HepG2 (cell line): ENCODE measurements around the gene SLC16A3. TPM values are rescaled to one million over a fixed set of nuclear protein-coding genes. Genes with fewer than 3 reads are reported as not detected.
A peak's percentile ranks its signal among the peaks of the same experiment; 100 is the strongest.

ENCODE experiments used
- ADNP ChIP-seq: sonication (generic); formaldehyde crosslinking; IDR thresholded peaks from 2 replicates; pipeline ENCODE4 v1.4.0; 2020; ENCODE audit warnings: missing genetic modification reagents
- ARNT ChIP-seq: fragments of 450-650 bp; IDR thresholded peaks from 2 replicates; pipeline ENCODE4 v1.6.1; 2017
- ATRX ChIP-seq: sonication (generic); formaldehyde crosslinking; IDR thresholded peaks from 2 replicates; pipeline ENCODE4 v1.4.0; 2020; ENCODE audit warnings: missing genetic modification reagents, borderline replicate concordance
- BATF2 ChIP-seq: sonication (generic); formaldehyde crosslinking; IDR thresholded peaks from 2 replicates; pipeline ENCODE4 v1.8.0; 2022; ENCODE audit warnings: mild to moderate bottlenecking, missing genetic modification reagents, moderate library complexity
- E2F1 ChIP-seq: sonication (generic); formaldehyde crosslinking; IDR thresholded peaks from 2 replicates; pipeline ENCODE4 v1.5.0; 2020; ENCODE audit warnings: missing genetic modification reagents
- MEF2D ChIP-seq: sonication (generic); formaldehyde crosslinking; IDR thresholded peaks from 2 replicates; pipeline ENCODE4 v1.5.1; 2020; ENCODE audit warnings: mild to moderate bottlenecking, missing genetic modification reagents
- MLXIP ChIP-seq: sonication (generic); formaldehyde crosslinking; IDR thresholded peaks from 2 replicates; pipeline ENCODE4 v1.9.0; 2021; ENCODE audit warnings: missing genetic modification reagents, borderline replicate concordance
- NR2C2 ChIP-seq: sonication (generic); formaldehyde crosslinking; IDR thresholded peaks from 2 replicates; pipeline ENCODE4 v1.4.0; 2020; ENCODE audit warnings: missing genetic modification reagents, mild to moderate bottlenecking, moderate library complexity, borderline replicate concordance
- PTBP1 ChIP-seq: fragments of 200-400 bp; formaldehyde crosslinking; IDR thresholded peaks from 2 replicates; pipeline ENCODE4 v1.6.1; 2018; ENCODE audit warnings: low read length, low read depth; ENCODE audit not compliant: poor library complexity, severe bottlenecking
- RBAK ChIP-seq: sonication (generic); formaldehyde crosslinking; IDR thresholded peaks from 2 replicates; pipeline ENCODE4 v1.5.1; 2020; ENCODE audit warnings: mild to moderate bottlenecking, missing genetic modification reagents
- SALL1 ChIP-seq: sonication (generic); formaldehyde crosslinking; IDR thresholded peaks from 2 replicates; pipeline ENCODE4 v1.8.0; 2022; ENCODE audit warnings: mild to moderate bottlenecking, missing genetic modification reagents
- SKI ChIP-seq: fragments of 450-650 bp; IDR thresholded peaks from one replicate; pipeline ENCODE4 v1.6.1; 2018; ENCODE audit warnings: mild to moderate bottlenecking; ENCODE audit not compliant: partially characterized antibody
- SMAD3 ChIP-seq: sonication (generic); formaldehyde crosslinking; IDR thresholded peaks from 2 replicates; pipeline ENCODE4 v1.4.0; 2020; ENCODE audit warnings: missing genetic modification reagents
- TBL1XR1 ChIP-seq: fragments of 150-350 bp; IDR thresholded peaks from 2 replicates; pipeline ENCODE4 v1.6.1; 2014; ENCODE audit warnings: borderline replicate concordance, low read length; ENCODE audit not compliant: partially characterized antibody
- YY1 ChIP-seq: IDR thresholded peaks from 2 replicates; pipeline ENCODE4 v1.6.1; 2011; ENCODE audit warnings: low read length, low read depth, moderate library complexity, mild to moderate bottlenecking; ENCODE audit not compliant: insufficient read depth, insufficient replicate concordance
- ZBTB44 ChIP-seq: sonication (generic); formaldehyde crosslinking; IDR thresholded peaks from 2 replicates; pipeline ENCODE4 v1.4.0; 2020; ENCODE audit warnings: missing genetic modification reagents
- ZNF331 ChIP-seq: sonication (generic); formaldehyde crosslinking; IDR thresholded peaks from 2 replicates; pipeline ENCODE4 v1.4.0; 2020; ENCODE audit warnings: missing genetic modification reagents
- ZNF430 ChIP-seq: sonication (generic); formaldehyde crosslinking; IDR thresholded peaks from 2 replicates; pipeline ENCODE4 v1.9.0; 2021; ENCODE audit warnings: mild to moderate bottlenecking, missing genetic modification reagents
- ZNF709 ChIP-seq: sonication (generic); formaldehyde crosslinking; IDR thresholded peaks from 2 replicates; pipeline ENCODE4 v1.5.0; 2020; ENCODE audit warnings: mild to moderate bottlenecking, missing genetic modification reagents
- ZNF772 ChIP-seq: sonication (generic); formaldehyde crosslinking; IDR thresholded peaks from 2 replicates; pipeline ENCODE4 v1.5.0; 2020; ENCODE audit warnings: mild to moderate bottlenecking, missing genetic modification reagents
- polyA plus RNA-seq, 8 experiments: library from polyadenylated mRNA; depleted of rRNA in 3 of 8; stranded (reverse) in 7 of 8; unstranded in 1 of 8; fragments of >200 nt; fragmentation: Illumina TruSeq in 4 of 8; extraction: Trizol in 4 of 8; gene quantifications; 2 replicates each; pipeline versions ENCODE4 v1.2.1 to v1.2.3, GENCODE V29; 2011 to 2016; ENCODE audit warnings: low read depth in 4 of 8, missing spikeins in 1 of 8, mixed read lengths in 1 of 8; ENCODE audit not compliant: insufficient read depth in 1 of 8
- total RNA-seq, 5 experiments: library from RNA; depleted of rRNA; stranded (reverse); fragments of >200 nt; fragmentation: Illumina TruSeq; extraction: Trizol; gene quantifications; 2 replicates each; pipeline ENCODE4 v1.2.3, GENCODE V29; 2016; ENCODE audit warnings: low read depth in 1 of 5
- TF ChIP-seq, protein P1 (sequence below): sonication (generic); formaldehyde crosslinking; IDR thresholded peaks from 2 replicates; pipeline ENCODE4 v1.4.0; 2020; ENCODE audit warnings: missing genetic modification reagents

SLC16A3 gene
- total and polyA plus RNA-seq, 2 of the 13 experiments (the other 11 are each of a cell fraction or from before 2014, with no cell fraction given) = 242 to 349 TPM

- TF ChIP-seq, protein P1, sequence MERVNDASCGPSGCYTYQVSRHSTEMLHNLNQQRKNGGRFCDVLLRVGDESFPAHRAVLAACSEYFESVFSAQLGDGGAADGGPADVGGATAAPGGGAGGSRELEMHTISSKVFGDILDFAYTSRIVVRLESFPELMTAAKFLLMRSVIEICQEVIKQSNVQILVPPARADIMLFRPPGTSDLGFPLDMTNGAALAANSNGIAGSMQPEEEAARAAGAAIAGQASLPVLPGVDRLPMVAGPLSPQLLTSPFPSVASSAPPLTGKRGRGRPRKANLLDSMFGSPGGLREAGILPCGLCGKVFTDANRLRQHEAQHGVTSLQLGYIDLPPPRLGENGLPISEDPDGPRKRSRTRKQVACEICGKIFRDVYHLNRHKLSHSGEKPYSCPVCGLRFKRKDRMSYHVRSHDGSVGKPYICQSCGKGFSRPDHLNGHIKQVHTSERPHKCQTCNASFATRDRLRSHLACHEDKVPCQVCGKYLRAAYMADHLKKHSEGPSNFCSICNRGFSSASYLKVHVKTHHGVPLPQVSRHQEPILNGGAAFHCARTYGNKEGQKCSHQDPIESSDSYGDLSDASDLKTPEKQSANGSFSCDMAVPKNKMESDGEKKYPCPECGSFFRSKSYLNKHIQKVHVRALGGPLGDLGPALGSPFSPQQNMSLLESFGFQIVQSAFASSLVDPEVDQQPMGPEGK (CRISPR knock-in tag) = peak; percentile 67
- TF ChIP-seq SKI (no peak), ZBTB44 (CRISPR knock-in tag) (no peak), BATF2 (peak; percentile 64), ZNF430 (CRISPR knock-in tag) (peak; percentile 84; the same call in 1 of the 2 replicates), MEF2D (CRISPR knock-in tag) (0 out of 2 replicates have a peak, but pooled peaks have one; percentile 38), ARNT (no peak), PTBP1 (peak; percentile 85), ATRX (CRISPR knock-in tag) (no peak), ZNF331 (CRISPR knock-in tag) (peak; percentile 63), ZNF709 (CRISPR knock-in tag) (no peak; the same call in 1 of the 2 replicates), ADNP (CRISPR knock-in tag) (no peak), MLXIP (CRISPR knock-in tag) (no peak), SALL1 (CRISPR knock-in tag) (peak; percentile 60), RBAK (CRISPR knock-in tag) (0 out of 2 replicates have a peak, but pooled peaks have one; percentile 62), YY1 (no peak), NR2C2 (CRISPR knock-in tag) (no peak; the same call in 1 of the 2 replicates), TBL1XR1 (no peak), SMAD3 (CRISPR knock-in tag) (no peak; the same call in 1 of the 2 replicates), ZNF772 (CRISPR knock-in tag) (peak; percentile 68), E2F1 (CRISPR knock-in tag) (0 out of 2 replicates have a peak, but pooled peaks have one; percentile 29)
Measured at GRCh38 chr17:82229698-82230608, 1.1 kb downstream of the SLC16A3 start (continued).
